GM19463 (cell line): ENCODE data around the gene PIAS4.

Experiments used
- ATAC-seq: cut with Tn5 transposase; IDR thresholded peaks from one replicate; pipeline ENCODE4 v1.9.1; 2021; ENCODE audit warnings: mild to moderate bottlenecking, moderate library complexity; ENCODE audit not compliant: unreplicated experiment

The PIAS4 gene

GRCh38 chr19:4057931-4058692 lies 50.6 kb downstream of the PIAS4 start:
- ATAC-seq: no peak

GRCh38 chr19:4058693-4059452 lies 51.3 kb downstream of the PIAS4 start:
- no peak for ATAC-seq

GRCh38 chr19:4059453-4059871 lies 51.9 kb downstream of the PIAS4 start:
- ATAC-seq: no peak

GRCh38 chr19:4059891-4060620 lies 52.5 kb downstream of the PIAS4 start:
- no peak for ATAC-seq

- ATAC-seq: no peak
Measured at GRCh38 chr19:4060621-4061177, 53.2 kb downstream of the PIAS4 start.

GRCh38 chr19:4061178-4061682 lies 53.7 kb downstream of the PIAS4 start:
- no peak for ATAC-seq

GRCh38 chr19:4061683-4062418 lies 54.3 kb downstream of the PIAS4 start:
- ATAC-seq: no peak

GRCh38 chr19:4062419-4063368 lies 55.2 kb downstream of the PIAS4 start:
- no peak for ATAC-seq

- ATAC-seq: no peak
Measured at GRCh38 chr19:4063369-4064148, 56.0 kb downstream of the PIAS4 start.

- no peak for ATAC-seq
Measured at GRCh38 chr19:4064149-4064495, 56.6 kb downstream of the PIAS4 start.

- ATAC-seq: no peak
Measured at GRCh38 chr19:4064496-4065260, 57.1 kb downstream of the PIAS4 start.

- ATAC-seq: peak; percentile 72
Measured at GRCh38 chr19:4065430-4066175, 58.1 kb downstream of the PIAS4 start.

- no peak for ATAC-seq
Measured at GRCh38 chr19:4066176-4066606, 58.7 kb downstream of the PIAS4 start.

- ATAC-seq: no peak
Measured at GRCh38 chr19:4066682-4067395, 59.3 kb downstream of the PIAS4 start, which contains the start of gene ZBTB7A. Gene ZBTB7A (minus strand): TSS chr19:4066899. CDS start chr19:4055232, 11,667 bp downstream.

- no peak for ATAC-seq
Measured at GRCh38 chr19:4067396-4068046, 60.0 kb downstream of the PIAS4 start.
